Measurements from ENCODE around the gene RENBP.

DNA sequence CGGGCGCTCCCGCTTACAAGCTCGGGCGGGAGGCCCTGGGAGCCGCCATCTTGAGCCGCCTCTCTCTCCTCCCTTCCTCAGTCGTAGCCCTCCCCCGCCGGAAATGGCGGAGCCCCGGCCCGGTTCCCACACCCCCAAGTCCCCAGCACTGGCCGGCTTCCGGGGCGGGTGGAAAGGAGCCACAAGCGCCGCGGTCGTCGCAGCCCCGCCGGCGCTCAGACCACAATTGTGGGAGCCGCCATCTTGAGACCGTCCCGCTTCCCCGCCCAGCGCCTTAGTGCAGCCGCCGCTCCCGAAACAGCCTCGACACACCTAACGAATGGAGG lies 26.6 kb upstream of the RENBP start:
- TF ChIP-seq TAF1 (IDR thresholded peaks at IDR 0.05; ENCODE audit: borderline replicate concordance, insufficient read depth, low read length) = peak; percentile 62; the same call in 1 of the 2 replicates
- TF ChIP-seq SIN3A (IDR thresholded peaks at IDR 0.05; ENCODE audit: borderline replicate concordance, insufficient read depth, low read length) = no peak

Measured in PFSK-1 (cell line).